HepG2 (cell line): Measurements from ENCODE around the gene CEP164. TPM values are rescaled to one million over a fixed set of nuclear protein-coding genes. Genes with fewer than 3 reads are reported as not detected.

Experiments used
- BATF2 ChIP-seq: sonication (generic); formaldehyde crosslinking; IDR thresholded peaks from 2 replicates; pipeline ENCODE4 v1.8.0; 2022; ENCODE audit warnings: mild to moderate bottlenecking, missing genetic modification reagents, moderate library complexity
- MLXIP ChIP-seq: sonication (generic); formaldehyde crosslinking; IDR thresholded peaks from 2 replicates; pipeline ENCODE4 v1.9.0; 2021; ENCODE audit warnings: missing genetic modification reagents, borderline replicate concordance
- PHF20 ChIP-seq: sonication (generic); formaldehyde crosslinking; IDR thresholded peaks from 2 replicates; pipeline ENCODE4 v1.5.0; 2020; ENCODE audit warnings: mild to moderate bottlenecking, missing genetic modification reagents
- SAP130 ChIP-seq: IDR thresholded peaks from 2 replicates; pipeline ENCODE4 v1.6.1; 2016; ENCODE audit warnings: low read depth
- SNAPC2 ChIP-seq: sonication (generic); formaldehyde crosslinking; IDR thresholded peaks from 2 replicates; pipeline ENCODE4 v1.8.1; 2022; ENCODE audit warnings: mild to moderate bottlenecking, missing genetic modification reagents
- SPEN ChIP-seq: sonication (generic); formaldehyde crosslinking; IDR thresholded peaks from 2 replicates; pipeline ENCODE4 v1.5.1; 2020; ENCODE audit warnings: low read depth, mild to moderate bottlenecking, missing genetic modification reagents
- ZNF160 ChIP-seq: sonication (generic); formaldehyde crosslinking; IDR thresholded peaks from 2 replicates; pipeline ENCODE4 v1.8.0; 2022; ENCODE audit warnings: mild to moderate bottlenecking, inconsistent platforms, missing genetic modification reagents
- ZNF230 ChIP-seq: sonication (generic); formaldehyde crosslinking; IDR thresholded peaks from 2 replicates; pipeline ENCODE4 v1.4.0; 2020; ENCODE audit warnings: mild to moderate bottlenecking, missing genetic modification reagents
- ZNF317 ChIP-seq: sonication (generic); formaldehyde crosslinking; IDR thresholded peaks from 2 replicates; pipeline ENCODE4 v1.5.0; 2020; ENCODE audit warnings: mild to moderate bottlenecking, missing genetic modification reagents
- ZNF318 ChIP-seq: sonication (generic); formaldehyde crosslinking; IDR thresholded peaks from 2 replicates; pipeline ENCODE4 v1.4.0; 2020; ENCODE audit warnings: mild to moderate bottlenecking, missing genetic modification reagents
- ZNF430 ChIP-seq: sonication (generic); formaldehyde crosslinking; IDR thresholded peaks from 2 replicates; pipeline ENCODE4 v1.9.0; 2021; ENCODE audit warnings: mild to moderate bottlenecking, missing genetic modification reagents
- ZNF441 ChIP-seq: sonication (generic); formaldehyde crosslinking; IDR thresholded peaks from 2 replicates; pipeline ENCODE4 v1.7.0; 2021; ENCODE audit warnings: missing genetic modification reagents, borderline replicate concordance
- ZNF446 ChIP-seq: sonication (generic); formaldehyde crosslinking; IDR thresholded peaks from 2 replicates; pipeline ENCODE4 v1.5.0; 2020; ENCODE audit warnings: mild to moderate bottlenecking, missing genetic modification reagents
- ZNF572 ChIP-seq: sonication (generic); formaldehyde crosslinking; IDR thresholded peaks from 2 replicates; pipeline ENCODE4 v1.5.1; 2020; ENCODE audit warnings: mild to moderate bottlenecking, missing genetic modification reagents
- ZNF605 ChIP-seq: sonication (generic); formaldehyde crosslinking; IDR thresholded peaks from 2 replicates; pipeline ENCODE4 v1.8.0; 2022; ENCODE audit warnings: mild to moderate bottlenecking, missing genetic modification reagents
- ZNF674 ChIP-seq: sonication (generic); formaldehyde crosslinking; IDR thresholded peaks from 2 replicates; pipeline ENCODE4 v1.5.0; 2020; ENCODE audit warnings: low read depth, mild to moderate bottlenecking, missing genetic modification reagents
- ZNF720 ChIP-seq: sonication (generic); formaldehyde crosslinking; IDR thresholded peaks from 2 replicates; pipeline ENCODE4 v1.4.0; 2020; ENCODE audit warnings: missing genetic modification reagents
- ZNF883 ChIP-seq: sonication (generic); formaldehyde crosslinking; IDR thresholded peaks from 2 replicates; pipeline ENCODE4 v1.5.1; 2020; ENCODE audit warnings: mild to moderate bottlenecking, missing genetic modification reagents; ENCODE audit errors: not compliant biosample characterization
- polyA plus RNA-seq, 8 experiments: library from polyadenylated mRNA; depleted of rRNA in 3 of 8; stranded (reverse) in 7 of 8; unstranded in 1 of 8; fragments of >200 nt; fragmentation: Illumina TruSeq in 4 of 8; extraction: Trizol in 4 of 8; gene quantifications; 2 replicates each; pipeline versions ENCODE4 v1.2.1 to v1.2.3, GENCODE V29; 2011 to 2016; ENCODE audit warnings: low read depth in 4 of 8, missing spikeins in 1 of 8, mixed read lengths in 1 of 8; ENCODE audit not compliant: insufficient read depth in 1 of 8
- total RNA-seq, 5 experiments: library from RNA; depleted of rRNA; stranded (reverse); fragments of >200 nt; fragmentation: Illumina TruSeq; extraction: Trizol; gene quantifications; 2 replicates each; pipeline ENCODE4 v1.2.3, GENCODE V29; 2016; ENCODE audit warnings: low read depth in 1 of 5

The CEP164 gene
- total and polyA plus RNA-seq, 2 of the 13 experiments (the other 11 are each of a cell fraction or from before 2014, with no cell fraction given) = 11.4 to 15.2 TPM

DNA sequence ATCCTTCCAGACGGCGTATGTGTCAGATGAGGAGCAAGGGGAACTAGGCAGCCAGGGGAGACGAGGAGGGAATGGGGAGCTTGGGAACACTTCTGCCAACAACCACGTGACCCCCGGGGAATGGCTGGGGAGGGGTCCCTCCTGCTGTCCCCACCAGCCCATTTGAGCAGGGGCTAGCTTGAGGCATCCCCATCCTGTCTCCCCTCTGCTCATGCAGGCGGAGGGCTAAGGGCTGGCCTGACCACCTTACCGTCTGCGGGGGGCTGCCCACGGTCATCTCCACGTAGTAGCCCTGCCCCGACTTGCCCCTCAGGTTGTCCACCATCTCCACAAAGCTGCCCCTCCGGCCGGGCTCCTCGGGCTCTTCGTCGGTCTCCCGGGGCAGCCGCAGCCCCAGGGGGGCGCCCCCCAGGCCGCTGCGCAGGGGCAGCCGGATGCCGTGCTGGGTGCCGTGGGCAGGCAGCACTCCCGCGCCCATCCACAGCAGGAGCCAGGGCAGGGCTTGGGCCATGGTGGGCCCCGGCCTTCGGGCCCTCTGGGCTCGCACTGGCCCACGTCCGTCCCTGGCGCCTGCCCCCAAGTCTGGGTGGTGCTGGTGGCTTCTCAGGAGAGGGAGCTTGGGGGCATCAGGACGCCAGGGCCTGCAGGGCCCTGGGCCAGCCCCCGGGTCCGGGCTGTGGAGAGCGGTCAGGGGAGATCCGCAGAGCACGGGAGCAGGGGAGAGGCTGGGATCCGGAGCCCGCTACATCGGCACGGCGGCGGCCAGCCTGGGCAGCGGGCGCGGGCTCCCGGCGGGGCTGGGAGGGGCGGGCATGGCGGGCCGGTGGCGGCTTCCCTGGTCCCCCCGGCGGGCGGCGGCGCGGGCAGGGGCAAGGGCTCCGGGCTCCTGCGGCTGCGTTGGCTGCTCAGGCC, 12.1 kb upstream of the CEP164 start (continued):
- no peak for TF ChIP-seq MLXIP (CRISPR knock-in tag)
- TF ChIP-seq ZNF430 = peak; percentile 67; the same call in 1 of the 2 replicates
- no peak for TF ChIP-seq ZNF441 (CRISPR knock-in tag)
- TF ChIP-seq ZNF883 (CRISPR knock-in tag) = peak; percentile 41
- no peak for TF ChIP-seq SPEN
- no peak for TF ChIP-seq ZNF318
- TF ChIP-seq ZNF230 = 0 out of 2 replicates have a peak, but pooled peaks have one; percentile 29
- peak; percentile 76 for TF ChIP-seq ZNF605 (CRISPR knock-in tag)
- no peak for TF ChIP-seq ZNF720 (CRISPR knock-in tag)
- TF ChIP-seq BATF2 (CRISPR knock-in tag) = no peak
- no peak for TF ChIP-seq PHF20 (CRISPR knock-in tag)
- TF ChIP-seq ZNF674 (CRISPR knock-in tag) = no peak
- TF ChIP-seq SNAPC2 (CRISPR knock-in tag) = no peak
- TF ChIP-seq ZNF160 (CRISPR knock-in tag) = no peak
- 0 out of 2 replicates have a peak, but pooled peaks have one; percentile 1 for TF ChIP-seq SAP130 (CRISPR knock-in tag)
- TF ChIP-seq ZNF446 (CRISPR knock-in tag) = no peak
- TF ChIP-seq ZNF317 (CRISPR knock-in tag) = no peak
- no peak for TF ChIP-seq ZNF572 (CRISPR knock-in tag)
